SK-N-SH treated with all-trans-retinoic acid at 6 μM for 48 hours (cell line): ENCODE measurements around the gene CDH4.

ENCODE experiments used
- ATAC-seq: fragments of 200-7000 bp; cut with Tn5 transposase; 3 replicates; pipeline ENCODE4 v1.9.1; 2020; ENCODE audit warnings: mild to moderate bottlenecking, moderate library complexity
- ARNTL ChIP-seq: fragments of 450-650 bp; formaldehyde crosslinking; IDR thresholded peaks from 2 replicates; pipeline ENCODE4 v1.5.0; 2020; ENCODE audit warnings: low read depth, mild to moderate bottlenecking, moderate library complexity, borderline replicate concordance
- BACH2 ChIP-seq: fragments of 250-450 bp; sonication (Bioruptor Pico); IDR thresholded peaks from 2 replicates; pipeline ENCODE4 v1.9.0; 2021; ENCODE audit warnings: mild to moderate bottlenecking, borderline replicate concordance
- CREB5 ChIP-seq: fragments of 250-450 bp; sonication (Bioruptor Pico); IDR thresholded peaks from 2 replicates; pipeline ENCODE4 v1.5.1; 2020; ENCODE audit warnings: low read depth, mild to moderate bottlenecking, moderate library complexity
- CSDC2 ChIP-seq: fragments of 250-450 bp; sonication (Bioruptor Pico); IDR thresholded peaks from 2 replicates; pipeline ENCODE4 v1.5.0; 2020; ENCODE audit warnings: mild to moderate bottlenecking, moderate library complexity
- CSRNP3 ChIP-seq: fragments of 250-450 bp; sonication (Bioruptor Pico); IDR thresholded peaks from 2 replicates; pipeline ENCODE4 v1.5.1; 2021; ENCODE audit warnings: mild to moderate bottlenecking, moderate library complexity
- ESRRG ChIP-seq: fragments of 250-450 bp; sonication (Bioruptor Pico); IDR thresholded peaks from 2 replicates; pipeline ENCODE4 v1.6.1; 2021; ENCODE audit warnings: mild to moderate bottlenecking
- GLIS3 ChIP-seq: fragments of 250-450 bp; sonication (Bioruptor Pico); IDR thresholded peaks from 2 replicates; pipeline ENCODE4 v1.5.0; 2020; ENCODE audit warnings: mild to moderate bottlenecking, moderate library complexity
- PATZ1 ChIP-seq: fragments of 250-450 bp; sonication (Bioruptor Pico); IDR thresholded peaks from 2 replicates; pipeline ENCODE4 v1.8.0; 2020; ENCODE audit warnings: mild to moderate bottlenecking, moderate library complexity, borderline replicate concordance
- POU6F1 ChIP-seq: fragments of 250-450 bp; sonication (Bioruptor Pico); IDR thresholded peaks from 2 replicates; pipeline ENCODE4 v1.8.0; 2021; ENCODE audit warnings: low read depth, mild to moderate bottlenecking, moderate library complexity, borderline replicate concordance
- SNAI2 ChIP-seq: fragments of 250-450 bp; sonication (Bioruptor Pico); IDR thresholded peaks from 2 replicates; pipeline ENCODE4 v1.5.0; 2020; ENCODE audit warnings: mild to moderate bottlenecking, moderate library complexity
- TSHZ2 ChIP-seq: fragments of 250-450 bp; sonication (Bioruptor Pico); IDR thresholded peaks from 2 replicates; pipeline ENCODE4 v1.5.0; 2020; ENCODE audit warnings: mild to moderate bottlenecking, moderate library complexity
- ZC3H10 ChIP-seq: fragments of 250-450 bp; sonication (Bioruptor Pico); IDR thresholded peaks from 2 replicates; pipeline ENCODE4 v1.5.1; 2021; ENCODE audit warnings: mild to moderate bottlenecking, moderate library complexity
- ZFP3 ChIP-seq: fragments of 250-450 bp; sonication (Bioruptor Pico); IDR thresholded peaks from 2 replicates; pipeline ENCODE4 v1.5.0; 2020; ENCODE audit warnings: mild to moderate bottlenecking, moderate library complexity
- ZFP30 ChIP-seq: fragments of 450-650 bp; formaldehyde crosslinking; IDR thresholded peaks from 2 replicates; pipeline ENCODE4 v1.5.0; 2022; ENCODE audit warnings: mild to moderate bottlenecking, moderate library complexity
- ZNF8 ChIP-seq: fragments of 450-650 bp; formaldehyde crosslinking; IDR thresholded peaks from 2 replicates; pipeline ENCODE4 v1.5.0; 2020; ENCODE audit warnings: mild to moderate bottlenecking, moderate library complexity

Gene CDH4

GRCh38 chr20:61539706-61540360 is 287.8 kb downstream of the CDH4 start:
- no peak for TF ChIP-seq BACH2 (CRISPR knock-in tag)
- no peak for TF ChIP-seq ESRRG (CRISPR knock-in tag)
- no peak for TF ChIP-seq CREB5 (CRISPR knock-in tag)
- TF ChIP-seq PATZ1 (CRISPR knock-in tag) = no peak
- TF ChIP-seq ZFP3 (CRISPR knock-in tag) = no peak
- TF ChIP-seq TSHZ2 = no peak
- TF ChIP-seq GLIS3 (CRISPR knock-in tag) = no peak
- TF ChIP-seq POU6F1 (CRISPR knock-in tag) = no peak
- no peak for TF ChIP-seq ZNF8 (CRISPR knock-in tag)
- TF ChIP-seq ZC3H10 (CRISPR knock-in tag) = no peak
- TF ChIP-seq ARNTL = no peak
- no peak for TF ChIP-seq SNAI2
- TF ChIP-seq CSDC2 (CRISPR knock-in tag) = no peak
- TF ChIP-seq, all 23 proteins: peak for 0
- ATAC-seq = no peak

- no peak for ATAC-seq
- TF ChIP-seq CSDC2 (CRISPR knock-in tag) = no peak
- no peak for TF ChIP-seq ZFP30 (CRISPR knock-in tag)
- TF ChIP-seq ZC3H10 (CRISPR knock-in tag) = no peak
- no peak for TF ChIP-seq BACH2 (CRISPR knock-in tag)
- TF ChIP-seq SNAI2 = no peak
These were observed 289.5 kb downstream of the CDH4 start for GRCh38 chr20:61541537-61541936.

- ATAC-seq = no peak
- no peak for TF ChIP-seq TSHZ2
- TF ChIP-seq, all 23 proteins: peak for 0
These were observed 291.0 kb downstream of the CDH4 start for GRCh38 chr20:61543086-61543485.

GRCh38 chr20:61543931-61544745 is 292.1 kb downstream of the CDH4 start:
- no peak for ATAC-seq
- TF ChIP-seq POU6F1 (CRISPR knock-in tag) (no peak), CSRNP3 (CRISPR knock-in tag) (no peak), SNAI2 (no peak), ARNTL (no peak), TSHZ2 (no peak), GLIS3 (CRISPR knock-in tag) (no peak), ZNF8 (CRISPR knock-in tag) (no peak)
